Measurements from ENCODE around the gene SMG6.
"Not testable (repeated sequence)": the region's sequence is repeated elsewhere in the genome, so short reads cannot be mapped to it uniquely, and the experiment has no call there.

SMG6 gene

DNA sequence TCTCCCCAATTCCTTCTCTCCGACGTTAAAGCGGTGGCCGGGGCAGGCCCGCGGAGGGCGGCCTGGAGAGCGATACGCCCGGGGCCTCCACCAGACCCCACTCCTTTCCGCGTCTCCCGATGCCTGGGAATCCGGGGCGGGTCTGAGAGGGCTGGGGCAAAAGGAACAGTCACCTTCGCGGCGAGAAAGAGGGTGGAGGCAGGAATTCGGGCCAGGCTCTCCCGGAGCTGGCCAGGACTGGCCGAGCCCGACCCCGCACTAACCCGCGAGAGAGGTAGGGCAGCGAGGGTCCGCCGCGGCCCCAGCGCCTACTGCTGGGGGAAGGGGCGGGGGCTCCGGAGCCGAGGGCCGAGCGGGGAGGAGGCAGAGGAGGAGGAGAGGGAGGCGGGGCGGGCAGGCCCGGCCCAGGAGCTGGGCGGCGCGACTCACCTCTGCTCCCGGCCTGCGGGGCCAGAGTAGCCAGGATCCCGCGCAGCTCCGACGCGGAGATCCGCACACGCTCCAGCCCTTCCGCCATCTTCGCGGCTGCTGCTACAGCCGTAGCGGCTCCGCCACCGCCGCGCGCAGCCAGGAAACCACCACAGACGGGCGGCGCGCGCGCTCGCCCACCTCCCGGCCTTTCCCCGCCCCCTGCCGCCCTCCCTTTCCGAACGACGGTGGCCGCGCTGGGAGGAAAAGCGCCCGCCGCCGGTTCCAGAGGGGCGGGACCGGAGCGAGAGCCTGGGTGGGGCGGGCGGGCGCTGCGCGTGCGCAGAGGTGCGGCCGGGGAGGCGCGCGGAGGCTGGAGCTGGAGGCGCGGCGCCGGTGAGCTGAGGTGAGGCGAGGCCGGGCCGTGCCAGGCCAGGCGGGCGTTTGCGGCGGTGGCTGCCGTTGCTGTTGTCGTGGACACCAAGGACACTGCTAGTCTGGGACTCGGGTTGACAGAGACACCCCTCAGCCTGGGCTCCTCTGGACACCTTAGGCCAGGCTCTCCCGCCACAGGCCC, at the start of gene SMG6, which contains the start of gene SRR:
SMG6 (minus strand) TSS at position 582 of the 985 bp plus-strand sequence; CDS start at position 517, 65 bp downstream.
SRR (plus strand) TSS at position 747 of the 985 bp plus-strand sequence. CDS start 11,611 bp downstream, outside the sequence.
- peak; percentile 97 for DNase-seq

DNA sequence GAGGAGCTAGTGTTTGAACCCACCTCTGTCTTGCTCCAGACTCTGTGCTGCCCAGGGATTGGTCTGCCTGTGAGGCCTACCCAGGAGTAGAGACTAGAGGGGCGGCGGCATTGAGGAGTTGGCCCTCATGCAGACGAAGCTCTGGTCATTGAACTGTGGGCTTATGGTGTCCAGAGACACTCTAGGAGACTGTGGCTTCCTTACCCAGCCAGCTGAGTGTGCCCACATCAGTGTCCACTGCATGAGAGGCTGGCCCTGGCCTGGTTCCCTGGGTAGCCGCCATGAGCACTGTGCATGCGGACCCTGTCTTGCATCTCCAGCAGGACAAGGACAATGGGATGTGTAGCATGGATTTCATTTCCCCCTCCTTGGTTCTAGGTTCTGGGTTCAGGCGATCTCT, 47.7 kb upstream of the SMG6 start:
- DNase-seq: no peak

DNA sequence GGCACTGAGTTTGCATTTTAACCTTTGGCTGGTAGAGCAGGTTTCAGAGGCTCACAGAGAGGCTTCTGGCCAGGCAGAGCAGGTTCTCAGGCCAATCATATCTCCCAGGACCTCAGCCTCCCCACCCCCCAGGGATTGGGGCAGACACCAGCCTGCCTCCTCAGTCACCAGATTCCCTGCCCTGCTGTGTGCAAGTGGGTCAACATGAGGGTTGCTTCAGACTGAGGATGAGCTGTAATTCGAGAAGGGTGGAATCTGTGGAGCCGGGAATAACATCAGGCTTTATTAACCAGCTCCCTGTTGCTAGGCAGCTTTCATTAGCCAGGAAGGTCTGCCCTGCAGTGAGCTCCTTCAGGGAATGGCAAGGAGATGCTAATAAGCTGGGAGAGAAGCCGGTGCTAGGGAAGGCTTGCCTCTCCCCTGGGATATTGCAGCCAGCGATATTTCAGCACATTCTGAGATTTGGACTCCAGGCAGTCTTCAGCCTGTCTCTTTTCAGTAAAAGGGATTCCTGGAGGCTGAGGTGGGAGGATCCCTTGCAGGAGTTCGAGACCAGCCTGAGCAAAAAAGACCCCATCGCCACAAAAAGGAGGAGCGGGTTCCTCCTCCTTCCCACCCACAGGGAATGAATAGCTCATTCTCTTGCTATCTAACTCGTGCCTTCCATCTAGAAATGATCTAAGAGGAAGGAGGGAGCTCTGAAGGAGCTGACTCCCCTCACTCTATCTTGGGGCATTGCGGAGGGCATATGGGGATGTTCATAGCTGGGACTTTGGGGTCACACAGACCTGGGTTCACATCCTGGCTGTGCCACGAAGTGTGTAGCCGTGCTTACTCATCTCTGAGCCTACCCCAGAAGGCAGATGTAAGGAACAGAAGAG, 44.5 kb upstream of the SMG6 start:
- DNase-seq: no peak

DNA sequence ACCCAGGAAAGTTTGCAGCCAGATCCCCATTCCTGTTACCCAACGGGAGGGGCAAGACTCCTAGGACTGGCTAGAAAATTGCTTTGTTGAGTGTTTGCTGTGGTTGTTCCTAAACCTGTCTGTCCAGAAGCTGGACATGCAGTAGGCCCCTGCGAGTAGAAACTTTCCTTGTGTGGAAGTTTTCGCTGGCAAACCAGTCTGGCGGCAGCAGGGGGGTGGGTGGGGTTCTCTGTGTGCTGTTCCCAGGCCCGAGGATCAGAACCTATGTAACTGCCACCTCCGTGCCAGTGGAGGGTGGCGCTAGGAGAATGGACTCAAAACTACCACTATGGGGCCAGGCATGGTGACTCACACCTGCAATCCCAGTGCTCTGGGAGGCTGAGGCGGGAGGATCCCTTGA, 42.9 kb upstream of the SMG6 start:
- no peak for DNase-seq

DNA sequence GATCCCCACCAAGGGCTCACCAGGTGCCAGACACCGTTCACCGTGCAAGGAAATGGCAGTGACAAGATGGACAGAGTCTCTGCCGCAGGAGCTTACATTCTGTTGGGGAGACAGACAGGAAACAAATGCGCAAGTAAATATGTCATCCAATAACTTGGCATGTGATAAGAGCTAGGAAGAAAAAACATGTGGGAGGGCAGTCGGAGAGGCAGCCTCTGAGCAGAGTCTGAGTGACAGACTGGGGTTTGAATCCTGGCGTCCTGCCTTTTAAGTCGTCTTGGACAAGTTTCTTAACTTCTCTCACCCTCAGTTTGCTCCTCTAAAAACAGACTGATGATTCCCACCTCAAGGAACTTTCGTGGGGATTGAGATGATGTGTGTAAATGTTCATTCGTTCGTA, 40.9 kb upstream of the SMG6 start:
- no peak for DNase-seq

DNA sequence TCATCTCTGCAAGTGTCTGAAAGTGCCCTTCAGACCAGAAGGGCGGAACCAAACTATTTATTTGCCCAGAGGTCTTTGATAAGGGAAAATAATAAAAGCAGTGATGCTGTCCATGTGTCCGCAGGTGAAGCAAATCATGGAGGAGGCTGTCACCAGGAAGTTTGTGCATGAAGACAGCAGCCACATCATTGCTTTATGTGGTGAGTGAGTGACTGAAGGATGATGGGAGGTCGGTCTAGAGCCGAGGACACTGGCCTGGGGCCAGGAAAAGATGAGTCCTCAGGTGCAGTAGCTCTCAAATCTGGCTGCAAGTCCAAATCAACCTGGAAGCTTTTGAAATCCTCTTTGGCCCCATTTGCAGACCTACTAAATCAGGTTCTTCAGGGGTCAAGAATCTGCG, 39.8 kb upstream of the SMG6 start:
- no peak for DNase-seq

DNA sequence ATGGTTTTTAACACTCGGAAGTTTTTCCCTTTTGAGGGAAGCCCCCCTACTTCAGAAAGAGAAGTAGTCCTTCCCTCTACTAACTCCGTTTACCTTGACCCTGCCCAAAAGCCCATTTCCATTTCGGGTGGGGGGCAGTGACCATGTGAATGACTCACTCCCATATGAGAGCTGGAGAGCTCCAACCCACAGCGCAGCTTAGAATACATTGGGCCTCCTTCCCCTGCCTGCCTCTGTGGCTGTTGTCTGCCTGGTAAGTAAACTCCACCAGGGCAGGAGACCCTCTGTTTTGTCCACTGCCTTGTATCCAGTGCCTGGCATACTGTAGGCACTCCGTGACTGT, 34.7 kb upstream of the SMG6 start:
- no peak for DNase-seq

DNA sequence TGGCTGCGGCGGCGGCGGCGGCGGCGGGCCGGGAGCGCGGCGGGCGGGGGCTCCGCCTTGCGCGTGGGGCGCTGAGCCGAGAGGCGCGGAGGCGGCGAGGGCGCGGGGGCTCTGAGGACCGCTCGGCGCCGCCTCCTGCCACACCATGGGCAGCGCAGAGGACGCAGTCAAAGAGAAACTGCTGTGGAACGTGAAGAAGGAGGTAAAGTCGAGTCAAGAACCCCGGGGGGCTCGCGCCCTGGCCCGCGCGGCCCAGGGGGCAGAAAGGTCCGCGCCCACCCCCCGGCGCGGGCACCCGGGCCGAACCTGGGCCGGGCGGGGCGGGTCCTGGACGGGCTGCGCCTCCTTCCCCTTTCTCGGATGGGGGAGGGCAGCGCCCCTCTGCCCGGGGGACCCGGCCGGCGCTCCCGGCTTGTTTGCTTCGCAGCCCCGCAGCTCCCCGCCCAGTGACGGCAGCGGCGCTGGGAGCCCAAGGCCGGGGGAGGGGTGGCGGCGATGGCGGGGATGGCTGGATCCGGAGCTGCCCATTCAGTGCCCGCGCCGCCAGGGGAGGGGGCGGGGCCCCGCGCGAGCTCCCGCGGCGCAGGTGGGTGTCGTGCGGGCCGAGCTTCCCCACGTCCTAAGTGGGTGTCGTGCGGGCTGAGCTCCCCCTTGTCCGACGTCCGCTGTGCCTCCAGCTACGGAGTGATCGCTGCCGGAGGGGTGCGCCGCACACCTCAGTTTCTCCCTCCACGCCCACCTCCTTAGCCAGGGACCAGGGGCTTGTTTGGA, 34.1 kb upstream of the SMG6 start:
- peak; percentile 65 for DNase-seq

DNA sequence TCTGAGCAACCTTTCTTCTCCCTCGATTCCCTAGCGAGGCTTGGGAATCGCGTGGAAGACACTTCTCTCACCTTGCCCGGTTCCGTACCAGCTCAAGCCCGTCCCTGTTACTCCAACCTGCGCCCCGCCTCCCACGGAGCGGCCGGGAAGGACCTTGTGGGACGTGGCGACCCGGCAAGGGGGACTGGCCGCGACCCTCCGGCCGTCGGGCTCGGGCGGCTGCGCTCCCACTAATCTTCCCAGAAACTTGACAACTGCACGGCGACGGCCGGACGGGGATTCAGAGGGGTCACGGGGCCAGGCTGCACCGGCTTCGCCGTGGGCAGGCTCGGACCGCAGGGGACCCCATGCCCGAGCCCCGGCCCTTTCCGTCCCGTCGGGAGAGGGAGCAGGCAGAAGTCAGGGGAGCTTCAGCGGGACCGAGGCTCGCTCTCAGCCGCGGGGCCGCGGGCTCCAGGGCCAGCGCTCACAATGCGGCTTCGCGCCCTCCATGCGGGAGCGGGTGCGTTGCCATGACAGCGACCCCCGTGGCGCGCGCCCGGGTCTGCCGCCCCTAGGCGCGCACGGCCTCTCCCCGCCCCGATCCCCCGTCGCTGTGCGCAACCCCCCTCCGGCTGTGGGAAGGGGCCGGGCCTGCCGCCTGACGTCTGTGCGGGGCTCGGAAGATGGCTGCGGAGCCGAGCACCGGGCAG, 33.4 kb upstream of the SMG6 start, which contains the start of gene SGSM2:
SGSM2 (plus strand) TSS at position 650 of the 692 bp plus-strand sequence. CDS start 188 bp downstream, outside the sequence.
- peak; percentile 84 for DNase-seq

DNA sequence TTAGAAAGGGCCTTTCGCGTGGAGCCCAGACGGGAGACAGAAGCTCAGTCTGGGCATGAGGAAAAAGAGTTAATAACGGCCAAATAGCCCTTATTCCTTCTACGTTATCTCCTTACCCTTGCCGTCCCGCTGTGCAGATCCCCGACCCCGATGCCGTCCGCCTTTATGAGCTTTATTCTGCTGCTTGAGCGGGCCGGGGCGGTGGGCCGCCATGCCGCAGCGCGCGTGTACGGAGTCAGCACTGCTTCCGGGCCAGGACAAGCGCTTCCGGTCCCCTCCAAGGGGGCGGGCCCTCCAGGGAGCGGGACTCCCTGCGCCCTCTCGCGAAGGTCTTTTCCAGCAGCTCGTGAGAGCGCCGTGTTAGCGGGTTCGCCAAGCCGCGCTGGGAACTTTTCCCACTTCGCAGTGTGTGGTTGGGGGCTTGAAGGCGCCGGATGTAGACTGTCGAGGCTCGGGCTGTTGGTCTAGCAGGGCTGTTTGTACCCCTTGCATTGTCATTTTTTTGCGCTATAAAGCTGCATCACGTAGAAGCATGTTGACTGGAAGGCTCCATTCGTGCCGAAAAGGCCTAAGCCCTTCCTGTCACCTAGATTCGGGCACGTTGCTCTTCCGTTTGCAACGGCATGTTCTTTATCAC, 32.7 kb upstream of the SMG6 start, which contains the start of gene TSR1:
TSR1 (minus strand) TSS at position 243 of the 637 bp plus-strand sequence; CDS start at position 213, 30 bp downstream.
- peak; percentile 95 for DNase-seq

DNA sequence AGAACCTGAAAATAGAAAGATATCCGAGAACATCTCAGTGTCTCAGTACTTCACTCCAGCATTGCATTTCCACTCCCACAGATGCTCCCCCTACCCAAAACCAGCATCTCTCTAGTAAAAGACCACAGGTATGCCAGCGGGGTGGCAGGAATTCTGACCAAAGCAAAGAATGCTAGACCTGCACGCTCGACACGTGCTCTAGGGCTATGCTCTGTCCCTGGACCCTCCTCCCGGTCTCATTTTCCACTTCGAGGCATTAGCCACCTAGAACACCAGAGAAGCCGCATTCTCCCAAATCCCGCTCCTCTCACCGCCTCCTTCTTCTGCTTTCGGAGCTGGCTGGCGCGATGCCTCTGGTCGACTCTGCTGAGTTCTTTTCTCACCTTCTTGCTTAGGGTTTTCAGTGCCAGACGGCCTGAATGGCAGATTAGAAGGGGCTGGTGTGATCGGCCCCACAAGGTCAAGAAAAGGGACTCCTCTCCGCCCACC, 32.2 kb upstream of the SMG6 start:
- no peak for DNase-seq

DNA sequence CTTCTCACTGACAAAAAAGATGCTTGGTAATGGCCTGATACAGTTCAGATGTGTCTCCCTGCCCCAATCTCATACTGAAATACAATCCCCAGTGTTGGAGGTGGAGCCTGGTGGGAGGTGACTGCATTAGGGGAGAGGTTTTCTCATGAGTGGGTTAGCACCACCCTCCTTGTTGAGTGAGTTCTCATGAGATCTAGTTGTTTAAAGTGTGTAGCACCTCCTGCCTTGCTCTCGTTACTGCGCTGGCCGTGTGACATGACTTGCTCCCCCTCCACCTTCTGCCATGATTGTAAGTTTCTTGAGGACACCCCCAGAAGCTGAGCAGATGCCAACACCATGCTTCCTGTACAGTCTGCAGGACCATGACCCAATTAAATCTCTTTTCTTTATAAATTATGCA, 27.7 kb upstream of the SMG6 start:
- no peak for DNase-seq

DNA sequence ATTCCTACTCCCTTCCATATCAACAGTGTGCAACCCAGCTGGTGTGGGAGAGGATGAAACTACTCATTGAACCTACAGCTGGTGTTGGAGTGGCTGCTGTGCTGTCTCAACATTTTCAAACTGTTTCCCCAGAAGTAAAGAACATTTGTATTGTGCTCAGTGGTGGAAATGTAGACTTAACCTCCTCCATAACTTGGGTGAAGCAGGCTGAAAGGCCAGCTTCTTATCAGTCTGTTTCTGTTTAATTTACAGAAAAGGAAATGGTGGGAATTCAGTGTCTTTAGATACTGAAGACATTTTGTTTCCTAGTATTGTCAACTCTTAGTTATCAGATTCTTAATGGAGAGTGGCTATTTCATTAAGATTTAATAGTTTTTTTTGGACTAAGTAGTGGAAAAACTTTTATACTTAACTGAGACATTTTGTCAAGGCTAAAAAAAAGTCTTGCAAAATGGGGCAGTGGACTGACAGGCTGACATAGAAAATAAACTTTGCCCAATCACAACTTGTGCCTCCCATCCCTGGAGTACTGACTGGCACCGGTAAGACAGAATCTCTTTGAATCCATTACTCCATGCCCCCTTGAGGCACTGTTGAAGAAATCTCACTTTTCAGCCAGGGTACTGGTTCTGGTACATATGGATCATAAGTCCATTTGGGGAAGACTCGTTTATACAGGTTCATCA, 20.2 kb upstream of the SMG6 start:
- no peak for DNase-seq

DNA sequence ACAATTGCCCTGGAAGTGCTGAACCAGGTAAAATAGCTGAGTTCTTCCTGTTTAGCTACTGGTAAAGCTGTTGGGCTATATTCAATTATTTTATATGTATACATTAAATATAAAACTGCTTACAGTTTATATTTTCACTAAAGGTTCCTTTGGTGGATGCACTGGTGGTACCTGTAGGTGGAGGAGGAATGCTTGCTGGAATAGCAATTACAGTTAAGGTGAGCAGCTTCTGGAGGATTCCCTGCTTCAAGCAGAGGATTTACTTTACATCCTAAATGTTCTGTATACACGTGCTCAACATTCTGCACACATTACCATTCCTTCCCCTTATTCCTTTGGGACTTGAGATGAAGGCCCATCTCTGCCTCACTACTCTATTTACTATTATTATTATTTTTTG, 17.8 kb upstream of the SMG6 start:
- no peak for DNase-seq

DNA sequence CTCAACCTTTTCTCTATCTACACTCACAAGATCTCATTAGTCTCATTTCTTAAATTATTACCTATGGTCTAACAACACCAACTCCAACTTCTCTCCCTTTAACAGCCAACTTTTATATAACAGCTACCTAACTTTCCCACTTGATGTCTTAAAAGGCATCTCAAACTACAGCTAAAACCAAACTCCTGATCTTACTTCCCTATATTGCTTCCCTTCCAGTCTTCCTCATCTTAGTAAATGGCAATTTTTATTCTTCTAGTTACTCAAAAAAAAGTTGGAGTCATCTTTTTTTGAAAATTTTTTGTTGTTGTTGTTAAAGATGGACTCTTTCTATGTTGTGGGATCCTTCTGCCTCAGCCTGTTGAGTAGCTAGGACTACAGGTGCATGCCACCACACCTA, 15.5 kb upstream of the SMG6 start:
- no peak for DNase-seq

DNA sequence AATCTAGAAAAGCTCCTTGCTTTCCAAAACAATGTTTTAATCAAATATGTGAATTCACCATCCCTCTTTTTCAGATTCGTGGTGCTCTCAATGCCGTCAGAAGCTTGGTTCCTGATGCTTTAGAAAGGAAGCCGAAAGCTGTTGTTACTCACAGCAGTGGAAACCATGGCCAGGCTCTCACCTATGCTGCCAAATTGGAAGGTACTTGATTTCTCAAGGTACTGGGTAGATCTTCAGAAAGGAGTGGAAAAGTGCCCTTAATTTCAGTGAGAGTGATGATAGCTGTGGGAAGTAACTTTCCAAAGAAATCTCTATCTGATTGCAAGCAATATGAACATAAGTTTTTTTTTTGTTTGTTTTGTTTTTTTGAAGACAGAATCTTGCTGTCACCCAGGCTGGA, 14.2 kb upstream of the SMG6 start:
- no peak for DNase-seq

DNA sequence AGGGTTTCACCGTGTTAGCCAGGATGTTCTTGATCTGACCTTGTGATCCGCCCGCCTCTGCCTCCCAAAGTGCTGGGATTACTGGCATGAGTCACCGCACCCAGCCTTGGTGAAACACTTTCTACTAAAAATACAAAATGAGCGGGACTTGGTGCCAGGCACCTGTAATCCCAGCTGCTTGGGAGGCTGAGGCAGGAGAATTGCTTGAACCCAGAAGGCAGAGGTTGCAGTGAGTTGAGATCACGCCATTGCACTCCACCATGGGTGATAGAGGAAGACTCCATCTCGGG, 13.3 kb upstream of the SMG6 start:
- DNase-seq: not testable (repeated sequence)

DNA sequence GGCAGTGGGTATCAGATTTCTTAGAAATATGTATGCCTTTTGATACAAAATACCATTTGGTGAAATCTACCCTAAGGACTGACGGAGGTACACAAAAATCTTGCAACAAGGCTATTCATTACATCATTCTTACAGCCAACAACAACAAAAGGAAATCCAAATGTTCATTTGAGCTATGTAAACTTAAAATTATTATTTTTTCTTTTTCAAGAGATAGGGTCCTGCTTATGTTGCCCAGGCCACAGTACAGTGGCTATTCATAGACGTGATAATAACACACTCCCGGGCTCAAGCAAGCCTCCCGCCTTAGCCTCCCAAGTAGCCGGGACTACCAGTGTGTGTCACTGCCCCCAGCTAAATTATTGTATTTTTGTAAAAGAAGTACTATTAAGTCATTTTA, 9.2 kb upstream of the SMG6 start:
- DNase-seq: no peak

DNA sequence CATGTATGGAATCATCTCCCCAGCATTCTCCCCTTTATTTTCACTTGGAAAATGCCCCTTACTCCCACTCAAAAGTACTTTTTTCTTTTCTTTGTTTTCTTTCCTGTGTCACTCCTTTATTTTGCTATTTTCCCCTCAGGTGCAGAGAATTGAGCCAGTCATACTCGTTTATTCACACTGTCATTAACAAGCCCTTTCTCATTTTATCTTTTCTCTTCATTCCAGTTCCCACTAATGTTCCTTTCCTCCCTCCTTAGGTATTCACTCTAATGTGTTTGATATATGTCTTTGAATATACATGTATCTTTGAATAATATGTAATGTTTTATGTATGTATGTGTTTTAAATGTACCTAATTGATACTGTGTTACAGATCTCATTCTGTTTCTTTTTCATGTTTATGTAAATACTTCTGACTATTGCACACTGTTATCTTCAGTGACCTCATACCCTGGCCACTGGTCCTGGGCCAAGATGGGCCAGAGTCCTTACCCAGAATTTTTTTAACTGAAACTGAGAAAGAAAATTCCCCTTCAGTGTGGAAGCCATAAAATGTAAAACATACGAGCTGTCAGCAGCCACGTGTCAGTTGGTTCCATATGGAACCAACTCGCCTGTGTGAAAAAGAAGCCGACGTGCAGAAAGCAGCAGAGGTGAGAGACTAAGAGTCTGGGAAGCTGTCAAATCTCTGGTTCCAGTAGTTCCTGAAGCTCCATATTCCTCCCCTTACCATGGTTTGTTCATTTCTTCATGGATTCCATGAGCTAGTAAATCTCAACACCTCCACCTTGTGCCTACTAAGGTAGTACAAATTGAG, 6.0 kb upstream of the SMG6 start:
- no peak for DNase-seq

DNA sequence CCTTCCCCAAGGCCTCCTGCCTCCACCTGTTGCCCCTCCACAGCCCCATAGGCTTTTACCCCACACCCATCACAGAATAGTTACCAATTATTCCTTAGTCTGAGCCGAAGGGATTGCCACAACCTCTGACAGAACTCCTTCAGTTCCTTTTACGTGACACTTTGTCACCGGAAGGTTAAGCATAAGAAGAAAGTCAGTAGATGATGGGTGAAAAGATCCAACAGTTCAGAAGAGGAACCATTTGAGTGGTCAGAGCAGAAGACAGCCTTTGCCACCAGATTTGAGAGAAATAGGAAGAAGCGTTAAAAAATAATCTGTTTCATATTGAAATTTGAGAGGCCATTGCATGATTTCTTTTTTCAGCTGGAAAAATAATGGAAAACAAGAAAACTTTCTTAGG, 1.3 kb upstream of the SMG6 start:
- DNase-seq: no peak

All from right forelimb (tissue), 1 donor.